Activated CD4-positive, alpha-beta T cell treated with anti-CD3 and anti-CD28 coated beads for 1 hour (primary cell): ENCODE measurements around the gene APH1B.

ENCODE experiments used
- DNase-seq: peaks from one replicate; pipeline ENCODE4 v3.0.0-alpha.2; 2020

APH1B gene

GRCh38 chr15:63254991-63255390, 22.4 kb upstream of the APH1B start:
- DNase-seq: no peak

GRCh38 chr15:63255489-63255990, 21.9 kb upstream of the APH1B start:
- DNase-seq: no peak

- DNase-seq: no peak
These were observed 20.8 kb upstream of the APH1B start for GRCh38 chr15:63256433-63257274.

- DNase-seq: no peak
These were observed 18.7 kb upstream of the APH1B start for GRCh38 chr15:63258658-63259057.

- DNase-seq: no peak
These were observed 16.6 kb upstream of the APH1B start for GRCh38 chr15:63260791-63261190.

- no peak for DNase-seq
These were observed 16.1 kb upstream of the APH1B start for GRCh38 chr15:63261311-63261710.

GRCh38 chr15:63263519-63263918, 13.9 kb upstream of the APH1B start:
- DNase-seq: no peak

GRCh38 chr15:63264688-63265293, 12.6 kb upstream of the APH1B start:
- no peak for DNase-seq

GRCh38 chr15:63274427-63274826, 3.0 kb upstream of the APH1B start:
- DNase-seq: no peak

GRCh38 chr15:63276342-63277037, 915 bp upstream of the APH1B start:
- no peak for DNase-seq

GRCh38 chr15:63277893-63278456, 570 bp downstream of the APH1B start:
- no peak for DNase-seq

GRCh38 chr15:63283126-63283525, 5.7 kb downstream of the APH1B start:
- DNase-seq: no peak

GRCh38 chr15:63284335-63284734, 6.9 kb downstream of the APH1B start:
- no peak for DNase-seq

GRCh38 chr15:63287109-63287508, 9.7 kb downstream of the APH1B start:
- DNase-seq: no peak

- no peak for DNase-seq
These were observed 10.9 kb downstream of the APH1B start for GRCh38 chr15:63288342-63288741.

- no peak for DNase-seq
These were observed 11.5 kb downstream of the APH1B start for GRCh38 chr15:63288778-63289378.

- DNase-seq: no peak
These were observed 14.1 kb downstream of the APH1B start for GRCh38 chr15:63291507-63291906.

- DNase-seq: no peak
These were observed 14.8 kb downstream of the APH1B start for GRCh38 chr15:63292241-63292640.

- no peak for DNase-seq
These were observed 15.4 kb downstream of the APH1B start for GRCh38 chr15:63292771-63293170.

- no peak for DNase-seq
These were observed 17.0 kb downstream of the APH1B start for GRCh38 chr15:63294359-63294758.

- no peak for DNase-seq
These were observed 17.9 kb downstream of the APH1B start for GRCh38 chr15:63295341-63295740.

GRCh38 chr15:63296195-63296594, 18.8 kb downstream of the APH1B start:
- no peak for DNase-seq
